GM18907 (cell line): ENCODE measurements around the gene SIK3.

Experiments used
- ATAC-seq: cut with Tn5 transposase; IDR thresholded peaks from one replicate; pipeline ENCODE4 v1.9.1; 2021; ENCODE audit warnings: mild to moderate bottlenecking, moderate library complexity; ENCODE audit not compliant: unreplicated experiment

The SIK3 gene

DNA sequence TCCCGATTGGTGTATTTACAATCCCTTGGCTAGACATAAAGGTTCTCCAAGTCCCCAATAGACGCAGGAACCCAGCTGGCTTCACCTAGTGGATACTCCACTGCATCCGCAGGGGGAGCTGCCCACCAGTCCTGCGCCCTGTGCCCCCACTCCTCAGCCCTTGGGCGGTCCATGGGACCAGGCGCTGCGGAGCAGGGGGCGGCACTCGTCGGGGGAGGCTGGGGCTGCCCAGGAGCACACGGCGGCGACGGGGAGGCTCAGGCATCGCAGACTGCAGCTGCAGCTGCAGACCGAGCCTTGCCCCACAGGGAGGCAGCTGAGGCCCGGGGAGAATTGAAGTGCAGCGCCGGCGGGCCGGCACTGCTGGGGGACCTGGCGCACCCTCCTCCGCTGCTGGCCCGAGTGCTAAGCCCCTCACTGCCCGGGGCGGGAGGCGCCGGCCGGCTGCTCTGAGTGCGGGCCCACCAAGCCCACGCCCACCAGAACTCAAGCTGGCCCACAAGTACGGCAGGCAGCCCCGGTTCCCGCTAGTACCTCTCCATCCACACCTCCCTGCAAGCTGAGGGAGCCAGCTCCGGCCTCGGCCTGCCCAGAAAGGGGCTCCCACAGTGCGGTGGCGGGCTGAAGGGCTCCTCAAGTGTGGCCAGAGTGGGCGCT, 12.2 kb upstream of the SIK3 start:
- ATAC-seq = no peak

DNA sequence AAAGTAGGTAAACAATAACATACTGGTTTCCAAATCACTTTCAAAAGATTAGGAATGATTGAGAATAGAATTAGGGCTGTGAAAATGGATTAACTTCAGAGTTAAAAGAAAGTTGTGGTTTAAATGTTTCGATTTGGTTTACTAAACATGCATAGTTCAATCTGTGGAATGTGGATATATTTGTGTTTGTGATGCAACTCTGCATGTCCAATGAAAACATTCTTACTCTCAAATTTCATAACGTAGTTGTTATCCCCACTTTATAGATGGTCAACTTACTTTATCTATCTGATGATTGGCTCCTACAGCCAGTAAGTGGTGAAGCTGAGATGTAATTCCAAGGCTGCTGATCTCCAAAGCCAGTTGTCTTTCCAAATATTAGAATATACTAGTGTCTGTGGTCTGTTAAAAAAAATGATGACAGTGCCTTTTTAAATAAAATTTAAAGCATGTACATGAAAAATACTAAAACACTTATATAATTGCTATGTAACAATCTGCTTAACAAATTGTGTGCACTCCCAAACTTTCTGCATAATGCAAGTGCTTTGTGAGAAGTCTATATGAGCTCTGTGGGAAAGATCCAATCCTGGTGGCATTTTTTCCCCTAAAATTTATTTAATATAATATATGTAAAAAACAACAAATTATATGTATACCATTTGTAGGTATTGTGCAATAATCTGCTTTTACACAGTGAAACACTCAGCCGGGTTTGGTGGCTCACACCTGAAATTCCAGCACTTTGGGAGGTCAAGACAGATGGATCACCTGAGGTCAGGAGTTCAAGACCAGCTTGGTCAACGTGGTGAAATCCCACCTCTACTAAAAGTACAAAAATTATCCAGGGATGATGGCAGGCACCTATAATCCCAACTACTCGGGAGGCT, 9.7 kb upstream of the SIK3 start:
- no peak for ATAC-seq

DNA sequence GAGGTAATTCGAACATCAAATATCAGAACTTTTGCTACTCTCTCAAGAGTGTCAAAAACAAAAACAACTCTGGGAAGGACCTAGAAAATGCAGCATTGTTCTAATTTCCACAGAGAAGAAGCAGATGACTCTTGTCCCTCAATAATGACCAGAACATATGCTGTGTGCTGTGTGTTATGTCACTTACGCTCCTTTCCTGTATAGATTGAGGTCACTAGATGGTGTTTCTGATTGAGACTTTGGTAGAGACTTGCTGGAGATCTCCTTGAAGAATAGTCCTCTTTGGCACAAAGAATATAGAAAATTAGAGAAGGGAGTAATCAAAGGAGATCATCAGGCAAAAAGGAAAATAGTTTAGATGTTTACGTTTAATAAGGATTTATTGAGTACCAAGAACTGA, 2.3 kb upstream of the SIK3 start:
- no peak for ATAC-seq

DNA sequence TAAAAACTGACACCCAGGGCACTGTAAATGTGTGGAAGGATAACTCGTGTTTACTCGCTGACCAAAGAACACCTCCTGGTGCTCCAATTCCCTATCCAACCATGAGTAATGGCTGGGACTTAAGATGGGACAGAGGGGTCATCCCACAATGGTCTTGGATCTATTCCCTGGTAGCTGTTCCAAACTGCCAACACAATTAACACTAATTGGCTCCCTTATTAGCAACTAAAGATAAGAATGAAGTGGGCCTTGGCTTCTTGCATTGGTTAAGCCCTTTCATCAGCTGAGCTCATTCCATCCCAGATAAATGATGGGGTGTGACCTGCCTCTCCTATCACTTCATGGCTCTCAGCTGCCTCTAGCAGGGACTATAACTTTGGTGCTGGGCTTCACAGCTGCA, 1.5 kb upstream of the SIK3 start:
- no peak for ATAC-seq

DNA sequence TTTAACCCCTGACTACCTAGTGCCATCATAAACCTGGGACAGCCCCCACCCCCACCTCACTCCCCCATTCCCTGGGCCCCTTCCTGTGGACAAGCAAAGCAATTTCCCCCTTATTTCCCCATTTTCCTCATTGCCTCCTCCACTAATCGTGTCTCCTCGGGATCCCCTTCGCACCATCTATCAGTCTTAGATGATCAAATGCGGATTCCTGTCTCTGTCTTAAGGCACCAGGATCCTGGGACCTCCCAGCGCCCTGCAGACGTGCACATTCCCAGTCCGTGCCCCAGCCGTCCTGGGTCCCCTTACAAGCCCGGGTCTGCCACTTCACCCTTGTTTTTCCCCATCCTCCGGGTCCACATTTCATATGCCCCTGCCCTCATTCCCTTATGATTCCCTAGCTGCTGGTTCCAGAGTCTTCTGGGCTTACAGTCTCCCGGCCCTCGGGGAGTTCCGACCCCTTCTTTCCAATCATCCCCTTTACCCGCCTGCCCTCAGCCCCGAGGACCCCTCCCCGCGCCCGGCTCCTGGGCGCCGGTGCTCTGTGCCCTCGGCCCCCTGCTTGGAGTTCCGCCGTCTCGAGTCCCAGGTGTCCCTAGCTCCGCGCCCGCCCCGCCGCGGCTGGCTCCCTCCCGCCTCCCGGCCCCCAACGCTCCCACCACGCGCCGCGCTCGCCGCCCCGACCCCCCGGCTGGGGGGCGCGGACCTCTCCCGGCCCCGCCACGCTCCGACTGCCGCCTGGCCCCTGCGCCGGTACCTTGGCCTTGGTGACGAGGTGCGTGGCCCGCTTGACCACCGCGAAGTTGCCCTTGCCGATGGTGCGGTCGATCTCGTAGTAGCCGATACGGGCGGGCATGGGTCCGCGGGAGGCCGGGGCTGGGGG, 599 bp downstream of the SIK3 start:
- ATAC-seq = peak; percentile 32

DNA sequence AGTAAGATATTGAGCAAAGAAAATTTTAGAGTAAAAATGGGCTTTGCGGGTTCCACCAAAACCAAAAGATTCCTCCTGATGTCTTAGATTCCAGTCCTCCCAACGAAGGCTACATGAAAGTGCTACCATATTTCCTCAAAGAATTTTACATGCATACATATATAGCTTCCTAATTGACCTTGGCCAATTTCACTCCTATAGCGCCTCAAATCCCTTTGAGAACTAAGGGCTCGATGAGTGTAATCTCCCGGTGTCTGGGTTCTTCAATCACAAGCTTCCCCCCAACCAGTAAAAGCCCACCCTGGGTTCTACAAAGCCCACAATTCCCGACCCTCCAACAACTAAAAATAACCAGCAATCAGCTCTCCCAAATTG, 1.2 kb downstream of the SIK3 start:
- no peak for ATAC-seq

DNA sequence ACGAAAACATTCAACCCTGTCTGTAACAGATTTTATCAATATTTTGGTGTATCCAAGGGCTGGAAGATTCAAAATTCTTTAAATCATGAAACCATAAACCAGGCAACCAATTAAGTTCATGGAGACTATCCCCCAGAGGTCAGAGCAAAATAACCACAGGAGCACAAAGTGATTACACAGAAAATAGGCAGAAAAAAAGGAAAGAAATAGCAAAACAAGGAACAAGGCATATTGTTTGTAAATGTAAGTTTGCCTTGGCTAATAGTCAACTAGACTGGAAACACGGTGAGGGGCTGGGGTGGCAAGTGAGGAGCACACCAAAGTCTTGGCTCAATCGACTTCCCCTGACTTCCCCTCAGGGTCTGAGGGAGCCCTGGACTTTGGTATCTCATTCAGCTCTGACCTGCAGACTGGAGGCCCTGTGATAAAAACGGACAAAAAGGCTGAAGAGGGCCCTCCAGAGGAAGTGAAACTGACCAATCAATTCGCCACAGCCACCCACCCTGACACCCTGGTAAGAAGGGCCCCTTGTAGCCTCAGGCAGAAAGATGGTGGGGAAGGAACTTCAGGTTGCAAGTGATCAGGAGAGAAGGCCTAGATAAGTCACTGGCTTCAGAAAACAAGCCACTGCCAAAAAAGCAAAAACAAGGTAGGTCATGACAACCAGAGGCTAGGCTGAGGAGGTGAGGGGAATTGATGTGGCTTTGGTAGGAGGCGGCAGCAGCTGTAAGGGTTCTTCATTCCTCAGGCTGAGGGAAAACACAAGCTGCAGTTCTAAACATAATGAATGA, 1.8 kb downstream of the SIK3 start:
- no peak for ATAC-seq

DNA sequence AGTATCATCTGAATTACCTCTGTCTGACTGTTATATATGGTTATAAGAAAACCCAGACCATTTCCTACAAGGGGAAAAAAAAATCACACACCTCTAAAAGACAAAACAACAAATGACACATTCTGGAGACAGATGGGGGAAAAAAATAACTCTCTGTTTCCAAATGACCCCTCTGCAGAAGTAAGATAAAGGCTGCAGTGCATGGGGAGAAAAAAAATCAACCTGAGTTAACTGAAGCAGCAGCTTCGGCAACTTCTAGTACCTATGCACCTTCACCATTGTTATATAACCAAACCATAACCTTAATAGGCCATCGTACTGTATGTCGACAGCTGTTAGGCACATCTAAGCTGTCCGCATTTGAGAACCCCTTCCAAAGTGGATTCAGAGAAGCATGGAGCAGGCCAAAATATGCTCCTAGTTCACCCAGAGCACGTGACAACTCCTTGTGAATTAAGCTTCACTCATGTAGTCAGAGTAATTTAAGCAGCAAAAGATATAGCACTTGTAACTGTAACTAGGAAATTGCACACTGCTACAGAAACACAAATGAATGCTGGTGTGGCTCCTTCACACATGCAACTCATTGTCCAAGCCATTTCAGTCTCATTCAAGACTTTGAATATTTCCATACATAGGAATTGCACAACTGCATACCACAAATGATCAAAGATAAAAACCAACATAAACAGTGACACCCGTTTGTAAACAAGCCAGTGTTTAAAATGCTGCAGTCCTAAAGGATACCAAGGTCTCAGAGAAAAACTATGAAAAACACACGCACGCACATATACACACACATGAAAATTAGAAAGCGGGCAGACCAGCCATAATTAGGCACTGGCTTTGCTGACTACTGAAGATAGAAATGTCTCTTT, 2.7 kb downstream of the SIK3 start:
- ATAC-seq = no peak

DNA sequence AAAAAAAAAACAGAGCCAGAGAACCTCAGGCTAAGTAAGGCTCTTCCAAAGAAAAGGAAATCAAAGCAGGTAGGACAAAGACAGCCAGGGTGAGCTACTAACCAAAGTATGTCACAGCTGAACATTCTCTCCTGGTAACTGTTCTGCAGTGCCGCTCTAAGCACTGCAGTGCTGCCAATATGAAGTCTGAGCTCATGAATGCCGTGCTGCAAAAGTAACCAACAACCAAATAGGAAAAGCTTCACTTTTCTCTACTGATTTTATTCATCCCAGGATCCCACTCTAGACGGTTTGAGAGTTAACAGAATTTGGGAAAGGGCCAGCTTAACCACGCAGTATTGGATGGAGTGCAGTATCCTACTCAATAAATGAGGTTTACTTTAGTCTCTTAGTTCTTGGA, 3.5 kb downstream of the SIK3 start:
- no peak for ATAC-seq

DNA sequence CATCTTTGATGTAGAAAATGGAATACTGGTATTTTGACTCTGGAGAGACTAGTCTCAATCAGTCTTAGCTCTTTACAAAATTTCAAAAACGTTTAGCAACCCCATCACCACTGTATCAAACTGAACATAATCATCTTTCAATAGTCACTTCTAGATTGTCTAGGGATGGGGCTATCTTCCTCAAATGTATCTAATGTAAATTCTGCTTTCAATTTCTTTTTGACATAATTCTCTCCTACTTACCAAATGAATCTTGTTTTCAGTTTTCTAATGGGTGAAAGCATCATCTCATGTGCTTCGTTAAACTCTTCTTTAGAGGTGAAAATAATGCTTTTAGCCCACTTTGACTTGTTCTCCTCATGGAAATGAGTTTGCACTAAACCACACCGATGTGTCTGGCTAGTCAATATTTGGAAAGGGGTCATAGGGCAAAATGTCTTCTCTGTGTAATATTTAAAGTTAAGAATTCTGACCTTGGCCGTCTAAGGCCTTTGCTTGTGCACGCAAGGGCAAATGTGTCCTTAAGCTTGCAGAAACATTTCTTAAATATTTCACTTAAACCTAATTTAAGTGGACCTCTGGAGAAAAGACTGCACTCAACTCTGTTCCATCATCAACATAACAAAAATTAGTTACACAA, 5.2 kb downstream of the SIK3 start:
- ATAC-seq = no peak

DNA sequence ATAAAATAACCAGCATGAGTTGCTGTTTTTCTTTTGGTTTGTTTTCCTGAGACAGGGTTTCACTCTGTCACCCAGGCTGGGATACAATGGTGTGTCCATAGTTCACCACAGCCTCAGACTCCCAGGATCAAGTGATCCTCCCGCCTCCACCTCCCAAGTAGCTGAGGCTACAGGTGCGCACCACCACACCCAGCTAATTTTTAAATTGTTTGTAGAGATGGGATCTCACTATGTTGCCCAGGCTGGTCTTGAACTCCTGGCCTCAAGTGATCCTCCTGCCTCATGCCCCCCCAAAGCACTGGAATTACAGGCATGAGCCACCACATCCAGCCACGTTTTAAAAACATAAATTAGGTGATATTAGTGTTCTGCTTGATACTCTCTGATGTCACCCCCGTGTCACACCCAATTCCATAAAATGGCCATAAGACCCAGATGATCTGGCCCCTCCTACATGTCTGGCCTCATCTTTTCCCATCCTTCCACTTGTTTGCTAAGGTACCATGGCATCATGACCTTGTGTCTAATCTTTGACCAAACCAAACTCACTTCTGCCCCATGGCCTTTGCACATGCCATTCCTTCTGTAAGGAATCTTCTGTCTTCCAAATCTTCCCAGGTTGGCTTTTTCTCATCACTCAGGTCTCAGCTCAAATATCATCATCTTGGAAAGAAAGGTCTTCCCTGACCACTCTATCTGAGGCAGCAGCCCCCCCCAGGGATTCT, 6.3 kb downstream of the SIK3 start:
- no peak for ATAC-seq

DNA sequence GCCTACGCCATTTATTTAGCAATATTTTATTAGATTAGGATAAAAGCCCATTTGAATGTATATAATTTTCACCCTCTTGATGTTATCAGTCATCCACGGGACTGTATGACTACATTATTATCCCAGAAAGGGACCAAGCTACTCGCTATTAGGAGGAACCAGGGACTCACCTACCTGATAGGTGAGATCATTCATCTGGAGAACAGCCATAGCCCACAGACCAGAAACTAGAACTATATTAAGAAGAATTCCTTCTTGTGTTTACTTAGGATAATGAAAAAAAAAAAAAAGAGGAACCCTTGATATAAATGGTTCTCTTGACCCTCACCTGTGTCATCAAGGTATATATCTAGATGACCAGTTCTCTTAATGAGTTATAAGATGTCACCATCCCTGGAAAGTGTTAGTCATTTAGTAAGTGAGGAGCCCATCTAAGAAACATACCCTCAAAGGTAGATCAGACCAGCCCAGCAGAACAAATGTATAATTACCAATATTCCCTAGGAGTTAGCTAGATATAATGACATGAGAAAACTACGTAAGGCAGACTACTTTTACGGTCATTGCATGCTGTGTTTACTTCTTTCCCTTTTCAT, 8.0 kb downstream of the SIK3 start:
- ATAC-seq = no peak

DNA sequence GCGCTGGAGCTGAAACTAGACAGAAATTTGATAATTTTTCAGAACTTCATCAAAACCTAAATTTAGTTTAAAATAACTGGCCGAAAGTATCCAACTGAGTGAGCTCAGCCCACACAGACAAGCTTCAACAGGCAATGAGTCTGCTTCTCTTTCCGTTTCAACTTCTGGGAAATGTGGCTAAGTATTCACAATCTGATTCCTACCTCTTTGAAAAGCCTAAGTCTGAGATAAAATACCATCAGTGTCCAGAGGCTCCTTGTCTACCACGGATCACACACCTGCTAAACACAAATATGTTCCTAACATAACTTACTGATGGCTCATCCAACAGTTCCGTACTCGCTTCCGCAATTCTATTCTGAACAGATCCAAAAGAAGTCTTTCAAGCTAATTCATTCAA, 8.5 kb downstream of the SIK3 start:
- ATAC-seq = no peak

DNA sequence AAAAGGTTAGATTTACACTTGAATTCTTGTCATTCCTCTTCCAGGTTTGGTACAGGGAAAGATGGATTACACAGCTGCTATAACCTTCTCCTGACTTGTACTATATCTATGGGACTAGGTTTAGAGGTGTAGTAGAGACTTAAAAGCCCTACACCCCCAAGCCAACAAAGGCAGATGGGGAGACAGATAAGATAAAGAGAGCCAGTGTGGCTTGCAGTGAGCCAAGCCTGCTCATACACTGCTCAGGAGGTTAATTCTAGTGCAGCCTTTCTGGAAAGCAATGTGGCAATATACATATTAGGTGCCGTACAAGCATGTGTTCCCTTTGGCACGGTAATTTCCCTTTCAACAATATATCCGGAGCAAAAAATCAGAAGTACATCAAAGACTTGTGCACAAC, 10.8 kb downstream of the SIK3 start:
- no peak for ATAC-seq

DNA sequence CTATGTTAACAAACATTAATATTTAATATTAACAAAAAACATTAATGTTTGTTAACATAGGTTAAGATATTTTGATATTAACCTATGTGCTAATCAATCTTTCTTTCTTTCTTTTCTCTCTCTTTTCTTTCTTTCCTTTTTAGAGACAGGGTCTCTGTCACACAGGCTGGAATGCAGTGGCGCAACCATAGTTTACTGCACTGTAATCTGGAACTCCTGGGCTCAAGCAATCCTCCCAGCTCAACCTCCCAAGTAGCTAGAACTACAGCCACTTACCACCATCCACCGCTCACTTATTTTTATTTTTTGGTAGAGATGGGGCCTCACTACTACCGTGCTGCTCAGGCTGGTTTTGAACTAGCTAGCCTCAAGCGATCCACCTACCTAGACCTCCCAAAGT, 13.2 kb downstream of the SIK3 start:
- no peak for ATAC-seq

DNA sequence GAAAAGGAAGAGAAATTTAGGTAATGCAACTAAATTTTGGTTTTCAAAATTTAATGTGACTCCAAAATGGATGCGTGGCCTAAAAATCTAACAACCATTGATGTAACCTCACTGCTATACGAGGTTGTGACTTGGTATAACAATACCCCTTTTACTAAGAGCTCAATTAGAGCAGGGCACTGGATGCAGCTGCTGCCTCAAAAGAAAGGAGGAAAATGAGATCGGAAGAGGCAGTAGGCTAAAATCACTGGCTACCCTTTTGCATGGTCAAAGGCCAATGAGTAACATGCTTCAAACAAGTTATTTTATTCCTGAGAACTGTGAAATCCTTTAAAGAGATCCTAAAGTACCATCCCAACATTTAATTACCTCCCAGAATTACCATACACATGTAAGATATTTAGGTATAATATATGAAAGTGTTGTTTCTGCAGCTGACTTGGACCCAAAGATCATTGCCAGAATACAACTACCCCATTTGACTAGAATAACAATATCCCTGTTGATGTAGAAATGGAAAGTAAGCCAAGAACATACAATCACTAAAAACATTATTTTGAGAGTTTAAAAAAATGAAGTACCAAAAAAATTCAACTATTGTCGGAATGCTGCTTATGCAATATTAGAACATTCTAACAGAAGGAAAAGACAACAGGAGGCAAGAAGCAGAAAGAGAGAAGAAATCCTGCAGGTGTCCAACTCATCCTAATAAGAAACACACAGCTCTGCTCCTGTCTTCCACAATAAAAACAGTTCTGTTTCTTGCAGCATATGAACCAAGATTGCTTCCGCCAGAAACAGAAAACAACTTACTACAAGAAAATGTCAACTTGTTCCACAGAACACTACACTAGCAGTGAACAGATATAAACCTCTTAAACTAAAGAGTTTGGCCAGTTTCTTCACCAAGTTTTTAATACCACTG, 15.0 kb downstream of the SIK3 start:
- ATAC-seq = no peak

DNA sequence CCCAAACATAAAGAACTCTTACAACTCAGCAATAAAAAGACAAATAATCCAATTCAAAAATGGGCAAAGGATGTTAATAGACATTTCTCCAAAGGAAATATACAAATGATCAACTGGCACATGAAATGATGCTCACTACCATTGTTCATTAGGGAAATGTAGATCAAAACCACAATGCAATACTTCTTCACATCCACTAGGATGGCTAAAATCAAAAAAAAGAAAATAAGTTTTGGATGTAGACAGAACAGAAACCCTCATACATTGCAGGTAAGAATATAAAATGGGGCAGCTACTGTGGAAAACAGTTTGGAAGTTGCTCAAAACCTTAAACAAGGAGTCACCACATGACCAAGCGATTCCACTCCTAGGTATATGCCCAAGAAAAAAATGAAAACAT, 16.3 kb downstream of the SIK3 start:
- ATAC-seq = no peak
